ENCODE measurements around the gene THAP4. TPM values are rescaled to one million over a fixed set of nuclear protein-coding genes. Genes with fewer than 3 reads are reported as not detected.

THAP4 gene
- total and polyA plus RNA-seq, 2 of the 4 experiments (the other 2 are of a cell fraction), result 33.9 to 55.1 TPM

DNA sequence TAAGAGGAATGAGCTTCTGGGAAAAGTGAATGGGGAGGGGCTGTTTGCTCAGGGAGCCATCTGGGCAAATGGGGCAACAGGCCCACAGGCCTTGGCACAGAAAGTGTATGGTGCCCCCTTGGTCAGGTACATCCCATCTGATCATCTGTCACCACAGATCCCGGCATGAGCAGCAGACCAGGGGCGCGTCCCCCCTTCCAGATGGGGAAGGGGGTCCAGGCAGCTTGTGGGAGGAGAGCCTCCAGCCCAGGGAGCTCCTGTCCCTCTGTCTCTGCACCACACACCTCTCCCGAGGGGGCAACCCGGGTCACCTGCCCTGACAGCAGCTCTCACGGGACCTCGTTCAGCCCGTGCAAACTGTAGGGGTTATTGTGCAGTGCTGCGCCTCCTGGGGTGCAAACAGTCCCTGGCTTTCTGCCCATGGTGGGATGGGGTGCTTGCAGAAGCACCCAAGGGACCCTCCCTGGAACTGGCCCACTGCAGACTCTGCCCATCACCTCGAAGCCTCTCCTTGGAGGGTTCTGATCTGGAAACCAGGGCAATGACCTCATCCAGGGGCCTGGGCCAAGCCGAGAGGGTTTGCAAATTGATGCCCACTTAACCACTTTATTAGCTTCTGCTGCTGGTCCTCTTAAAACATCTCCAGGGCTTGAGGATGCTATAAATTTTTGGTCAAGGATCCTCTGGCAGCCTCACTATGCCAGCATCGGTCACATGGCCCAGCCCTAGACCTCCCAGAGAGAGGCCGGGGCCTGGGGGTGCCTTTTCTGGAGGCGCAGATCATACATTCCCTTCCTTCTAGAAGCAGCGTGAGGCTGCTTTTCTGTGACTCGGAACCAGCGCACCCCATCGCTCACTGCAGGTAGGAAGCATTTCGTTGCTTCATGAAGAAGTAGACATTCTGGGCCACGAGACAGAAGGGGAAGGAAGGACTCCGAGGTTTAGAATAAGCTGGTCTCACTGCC lies 86.1 kb downstream of the THAP4 start:
- no peaks in the 10 kb centered on the region for H3K36me3 ChIP-seq (ENCODE audit: control insufficient read depth, insufficient read depth, low read length)
- H3K56ac ChIP-seq (ENCODE audit: extremely low read depth, insufficient read depth, low read length), result no peak overlapping the region; the same call in 1 of the 2 replicates
- ATAC-seq (ENCODE audit: low read depth), result no peak; the same call in 1 of the 2 replicates
- H4K8ac ChIP-seq (ENCODE audit: low read depth in 2 of 2, low read length in 2 of 2), result peak overlapping the region; percentile 30 to 65; a peak in 2 of 4 replicates
- intact Hi-C loops (cut with micrococcal nuclease), result no loop called here
- no peaks in the 10 kb centered on the region for H3K9me3 ChIP-seq (ENCODE audit: control insufficient read depth, insufficient read depth, low read length)
- peak overlapping the region; percentile 85 for H2AK5ac ChIP-seq (ENCODE audit: low read depth, low read length)
- peak overlapping the region; percentile 76 for H3K4ac ChIP-seq (ENCODE audit: low read depth, low read length)
- H3K9ac ChIP-seq (ENCODE audit: low read depth, low read length), result peak overlapping the region; percentile 4; the same call in 1 of the 2 replicates
- TF ChIP-seq ELK1 (IDR thresholded peaks at IDR 0.05; ENCODE audit: borderline replicate concordance, low read depth, low read length) (no peak), RCOR1 (IDR thresholded peaks at IDR 0.05; ENCODE audit: insufficient replicate concordance, low read length) (no peak), NFE2L2 (IDR thresholded peaks at IDR 0.05; ENCODE audit: low read depth, low read length) (no peak), CHD1 (IDR thresholded peaks at IDR 0.05; ENCODE audit: low read depth, low read length) (no peak), MAZ (IDR thresholded peaks at IDR 0.05; ENCODE audit: borderline replicate concordance, low read depth, low read length) (0 out of 2 replicates have a peak, but pooled peaks have one; percentile 13), CTCF (conservative IDR thresholded peaks at IDR 0.05; ENCODE audit: low read depth, low read length) (no peak)
- H2BK120ac ChIP-seq (ENCODE audit: low read depth, low read length), result peak overlapping the region; percentile 85
- dilution Hi-C loops (cut with HindIII; ENCODE audit: low sequenced_read_pairs, unreplicated experiment), result no loop called here
- in situ Hi-C loops (cut with MboI; ENCODE audit: low sequenced_read_pairs), result no loop called here
- H2BK15ac ChIP-seq (ENCODE audit: low read depth, low read length), result peak overlapping the region; percentile 61; the same call in 2 of the 3 replicates
- peak overlapping the region; percentile 17; the same call in 1 of the 2 replicates for H4K5ac ChIP-seq (ENCODE audit: low read depth, low read length)
- H3K4me1 ChIP-seq (ENCODE audit: control insufficient read depth, insufficient read depth, low read length), result peaks cover 36% of the 10 kb centered on the region
- no TSS peak for BruUV-seq (replicated peaks)
- DNase-seq, result no peak
- H2BK20ac ChIP-seq (ENCODE audit: low read depth, low read length), result peak overlapping the region; percentile 57
- peak overlapping the region; percentile 59 for H2BK5ac ChIP-seq (ENCODE audit: low read depth, low read length, poor library complexity, severe bottlenecking)
- peaks cover 26% of the 10 kb centered on the region for H3K9me1 ChIP-seq (ENCODE audit: insufficient read depth, low read length)
- peak overlapping the region; percentile 62 for H3K27ac ChIP-seq (ENCODE audit: insufficient read depth, low read length)
- ChIA-PET CTCF (interaction anchor here (0.7 to 1.2 kb wide), 3 partner anchors 10 to 60 kb away, joined by 3 read pairs; no protein-coding TSS in a partner anchor), POLR2A (ENCODE audit: unreplicated experiment) (interaction anchor here (0.6 kb wide), 1 partner anchor 279 kb away, joined by 3 read pairs; no protein-coding TSS in a partner anchor)
- 70% methylated on average over 2 of the region's 21 CpGs; no CpG with 5 or more reads in 1 of the 2 experiments for WGBS, 2 experiments (ENCODE audit: extremely low coverage in 2 of 2, insufficient read length in 1 of 2)
- H4K91ac ChIP-seq (ENCODE audit: insufficient read depth, low read depth, low read length), result peak overlapping the region; percentile 83
- H3K4me2 ChIP-seq (ENCODE audit: low read depth, low read length), result peak overlapping the region; percentile 13; the same call in 1 of the 2 replicates
- H4K20me1 ChIP-seq (ENCODE audit: insufficient read depth, low read length), result peaks cover 3% of the 10 kb centered on the region; the same call in 1 of the 2 replicates
- H2AFZ ChIP-seq (replicated peaks; ENCODE audit: low read length, poor library complexity), result peak overlapping the region; percentile 76
- H3K14ac ChIP-seq (replicated peaks; ENCODE audit: low read depth, low read length), result peak overlapping the region; percentile 37
- H2AK9ac ChIP-seq (replicated peaks; ENCODE audit: low read depth, low read length, poor library complexity), result peak overlapping the region; percentile 63
- no peak overlapping the region for H3K4me3 ChIP-seq (ENCODE audit: insufficient read depth, low read depth, low read length)
- H3K18ac ChIP-seq (ENCODE audit: low read depth, low read length), result peak overlapping the region; percentile 34
- peak overlapping the region; percentile 34; the same call in 1 of the 2 replicates for H3K23ac ChIP-seq (ENCODE audit: low read depth, low read length)
- H3K79me1 ChIP-seq (ENCODE audit: low read depth in 1 of 2, low read length in 2 of 2), result peaks cover 4 to 24% of the 10 kb centered on the region in 2 experiments; a peak in 2 of 4 replicates
- H3K27me3 ChIP-seq (ENCODE audit: control insufficient read depth, insufficient read depth, low read length), result no peaks in the 10 kb centered on the region
